ENCODE data around the gene SYTL3.

DNA sequence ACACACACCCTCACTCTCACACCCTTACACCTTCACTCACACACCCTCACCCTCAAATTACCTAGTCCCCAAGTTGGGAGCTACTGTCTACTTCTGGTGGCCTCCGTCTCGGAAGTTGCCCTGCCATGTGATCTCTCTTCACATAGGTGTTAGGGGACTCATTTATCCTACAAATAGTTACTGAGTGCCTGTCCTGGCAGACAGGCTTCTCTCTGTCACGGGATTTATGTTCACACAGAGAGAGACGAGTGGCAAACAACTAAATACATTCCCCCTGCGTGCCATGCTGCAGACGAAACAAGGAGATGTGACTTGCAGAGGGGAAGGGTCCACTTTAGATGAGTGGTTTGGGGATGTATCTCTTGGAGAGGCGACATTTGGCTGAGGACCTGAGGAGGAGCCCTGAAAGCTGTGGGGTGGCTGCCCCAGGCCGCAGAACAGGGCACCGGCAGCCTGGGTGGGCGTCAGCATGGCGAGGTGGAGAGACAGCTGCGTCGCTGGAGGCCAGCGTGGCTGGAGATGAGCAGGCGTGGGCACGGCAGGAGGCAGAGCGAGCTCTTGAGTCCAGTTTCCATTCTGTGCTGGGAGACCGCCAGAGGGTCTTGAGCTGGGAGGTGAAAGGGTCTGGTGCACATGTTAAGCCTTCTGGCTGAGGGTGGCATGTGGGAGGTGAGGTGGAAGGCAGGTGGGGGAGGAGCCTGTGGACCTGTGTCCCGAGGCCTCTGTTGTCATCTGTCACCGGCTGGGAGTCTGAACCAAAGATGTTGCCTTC is 22.5 kb upstream of the SYTL3 start:
- TF ChIP-seq, protein P1, sequence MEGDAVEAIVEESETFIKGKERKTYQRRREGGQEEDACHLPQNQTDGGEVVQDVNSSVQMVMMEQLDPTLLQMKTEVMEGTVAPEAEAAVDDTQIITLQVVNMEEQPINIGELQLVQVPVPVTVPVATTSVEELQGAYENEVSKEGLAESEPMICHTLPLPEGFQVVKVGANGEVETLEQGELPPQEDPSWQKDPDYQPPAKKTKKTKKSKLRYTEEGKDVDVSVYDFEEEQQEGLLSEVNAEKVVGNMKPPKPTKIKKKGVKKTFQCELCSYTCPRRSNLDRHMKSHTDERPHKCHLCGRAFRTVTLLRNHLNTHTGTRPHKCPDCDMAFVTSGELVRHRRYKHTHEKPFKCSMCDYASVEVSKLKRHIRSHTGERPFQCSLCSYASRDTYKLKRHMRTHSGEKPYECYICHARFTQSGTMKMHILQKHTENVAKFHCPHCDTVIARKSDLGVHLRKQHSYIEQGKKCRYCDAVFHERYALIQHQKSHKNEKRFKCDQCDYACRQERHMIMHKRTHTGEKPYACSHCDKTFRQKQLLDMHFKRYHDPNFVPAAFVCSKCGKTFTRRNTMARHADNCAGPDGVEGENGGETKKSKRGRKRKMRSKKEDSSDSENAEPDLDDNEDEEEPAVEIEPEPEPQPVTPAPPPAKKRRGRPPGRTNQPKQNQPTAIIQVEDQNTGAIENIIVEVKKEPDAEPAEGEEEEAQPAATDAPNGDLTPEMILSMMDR (IDR thresholded peaks at IDR 0.05; ENCODE audit: low read depth, low read length, poor library complexity, severe bottlenecking) = no peak
- TF ChIP-seq EZH2phosphoT487 (IDR thresholded peaks at IDR 0.05; ENCODE audit: borderline replicate concordance, low read length) = no peak

Data from DOHH2 (cell line).